Pulmonary artery endothelial cell (primary cell): Measurements from ENCODE around the gene TLCD3B. TPM values are rescaled to one million over a fixed set of nuclear protein-coding genes. Genes with fewer than 3 reads are reported as not detected.
"Not testable (repeated sequence)": the region's sequence is repeated elsewhere in the genome, so short reads cannot be mapped to it uniquely, and the experiment has no call there.

ENCODE experiments used
- DNase-seq: peaks from one replicate; pipeline ENCODE4 v3.0.0-alpha.2; 2011; ENCODE audit warnings: low read depth, low spot score
- total RNA-seq: library from RNA; depleted of rRNA; stranded (reverse); fragments of >200 nt; gene quantifications from 2 replicates; pipeline ENCODE4 v1.2.3, GENCODE V29; 2014

TLCD3B gene
- total RNA-seq, 1 donor from 2014 or later, result 0.13 TPM

DNA sequence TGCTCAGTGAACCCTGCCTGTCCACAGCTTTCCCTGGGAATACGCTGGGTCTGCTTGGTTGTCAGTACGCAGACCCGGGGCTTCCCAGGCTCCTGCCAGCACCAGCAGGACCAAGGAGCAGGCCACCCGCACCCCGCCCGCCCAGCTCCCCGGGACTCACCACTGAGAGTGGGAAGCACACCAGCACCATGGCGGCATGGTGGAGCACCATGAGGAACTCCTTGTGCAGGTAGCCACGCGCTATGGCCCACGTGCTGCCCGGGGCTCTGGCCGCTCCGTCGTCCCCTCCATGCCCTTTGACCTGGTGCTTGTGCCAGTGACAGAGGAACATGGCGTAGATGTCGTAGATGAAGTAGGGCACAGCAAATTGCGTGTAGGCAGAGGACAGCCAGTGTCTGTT, 4.6 kb downstream of the TLCD3B start:
- DNase-seq, result no peak

DNA sequence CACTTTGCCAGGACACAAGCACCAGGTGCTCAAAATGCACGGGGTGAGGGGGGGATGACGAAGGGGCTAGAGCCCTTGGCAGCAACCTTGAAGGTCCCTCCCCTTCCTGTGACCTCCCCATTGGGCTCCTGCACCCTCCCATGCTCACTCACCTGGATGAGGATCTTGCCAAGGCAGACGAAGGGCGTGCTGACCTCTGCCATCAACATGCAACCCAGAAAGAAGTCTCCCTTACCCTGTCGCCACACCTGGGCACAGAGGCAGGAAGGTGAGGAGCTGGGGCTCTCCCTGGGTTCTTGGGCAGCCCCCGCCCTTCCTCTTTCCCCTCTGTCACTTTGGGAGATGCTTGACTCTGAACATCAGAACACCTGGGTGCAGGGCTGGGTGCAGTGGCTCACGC, 5.5 kb downstream of the TLCD3B start:
- DNase-seq, result no peak

DNA sequence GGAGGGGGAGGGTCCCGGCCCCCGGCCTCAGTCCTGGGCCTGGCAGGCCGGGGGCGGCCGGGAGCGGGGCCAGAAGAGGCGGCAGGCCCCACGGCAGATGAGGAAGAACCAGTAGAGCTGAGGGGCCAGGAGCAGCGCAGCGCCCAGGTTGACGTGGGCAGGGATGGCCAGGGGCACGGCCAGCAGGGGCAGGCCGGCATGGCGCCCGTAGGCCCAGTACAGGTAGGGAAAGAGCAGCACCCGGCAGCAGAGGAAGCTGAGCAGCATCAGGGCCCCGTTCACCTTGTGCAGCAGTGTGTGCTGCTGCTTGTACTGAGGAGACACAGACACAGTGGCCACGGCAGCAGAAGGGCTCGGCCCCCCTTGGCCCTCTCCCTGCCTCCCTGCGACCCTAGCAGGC, 5.9 kb downstream of the TLCD3B start:
- DNase-seq, result no peak

DNA sequence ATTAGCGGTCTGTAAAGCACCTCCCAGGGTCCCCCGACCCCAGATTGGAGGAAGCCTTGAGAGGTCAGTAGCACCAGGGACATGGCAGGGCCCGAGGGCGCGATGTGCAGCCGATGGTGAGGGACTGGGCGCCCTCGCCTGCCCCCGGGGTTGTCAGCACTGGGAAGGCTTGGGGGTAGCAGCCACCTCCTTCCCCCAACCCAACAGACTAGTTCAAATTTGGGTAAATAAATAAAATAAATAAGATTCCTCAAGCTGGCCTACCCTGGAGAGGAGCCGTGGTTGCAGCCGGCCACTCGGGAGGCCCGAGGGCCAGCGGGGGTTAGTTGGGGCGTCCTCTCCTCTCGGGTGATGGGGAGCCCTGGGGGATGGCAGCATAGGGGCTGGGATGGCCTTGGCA, 6.6 kb downstream of the TLCD3B start:
- no peak for DNase-seq

DNA sequence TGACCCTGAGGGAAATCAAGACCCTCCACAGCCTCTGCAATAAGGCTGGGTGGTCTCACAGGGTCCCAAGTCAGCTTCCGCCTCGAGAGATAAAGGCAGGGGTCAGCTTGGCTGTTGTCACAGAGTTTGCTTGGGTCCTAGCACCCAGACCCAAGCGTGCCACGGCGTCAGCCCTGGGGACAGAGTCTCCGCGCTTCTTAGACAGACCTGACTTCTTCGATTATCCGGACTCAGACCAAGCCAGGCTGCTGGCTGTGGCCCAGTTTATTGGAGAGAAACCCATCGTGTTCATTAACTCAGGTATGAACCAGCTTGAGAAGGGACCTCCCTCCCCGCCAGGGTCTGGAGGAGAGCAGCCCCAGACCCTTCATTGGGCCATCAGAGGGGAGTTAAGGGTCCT, 7.5 kb downstream of the TLCD3B start:
- no peak for DNase-seq

DNA sequence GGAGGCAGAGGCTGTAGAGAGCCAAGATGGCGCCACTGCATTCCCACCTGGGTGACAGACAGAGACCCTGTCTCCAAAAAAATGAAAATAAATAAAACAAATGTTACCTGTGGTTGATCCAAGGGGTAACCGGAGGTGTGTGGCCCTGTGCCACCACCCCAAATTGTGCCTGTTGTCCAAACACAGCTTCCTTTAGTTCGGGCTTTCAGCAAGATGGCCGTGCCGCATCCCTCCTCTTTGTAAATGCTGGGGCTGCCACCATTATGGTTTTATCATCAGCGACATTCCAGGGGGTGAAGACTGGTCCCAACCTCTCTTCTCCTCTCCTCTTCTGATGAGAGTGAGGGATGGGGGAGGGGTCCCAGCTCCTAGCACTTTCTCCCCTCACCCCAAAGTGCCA, 8.2 kb downstream of the TLCD3B start, which contains the start of gene C16orf92:
TSS of gene C16orf92 (plus strand) at position 312 of the 400 bp plus-strand sequence. CDS start 143 bp downstream, outside the sequence.
- DNase-seq, result no peak

DNA sequence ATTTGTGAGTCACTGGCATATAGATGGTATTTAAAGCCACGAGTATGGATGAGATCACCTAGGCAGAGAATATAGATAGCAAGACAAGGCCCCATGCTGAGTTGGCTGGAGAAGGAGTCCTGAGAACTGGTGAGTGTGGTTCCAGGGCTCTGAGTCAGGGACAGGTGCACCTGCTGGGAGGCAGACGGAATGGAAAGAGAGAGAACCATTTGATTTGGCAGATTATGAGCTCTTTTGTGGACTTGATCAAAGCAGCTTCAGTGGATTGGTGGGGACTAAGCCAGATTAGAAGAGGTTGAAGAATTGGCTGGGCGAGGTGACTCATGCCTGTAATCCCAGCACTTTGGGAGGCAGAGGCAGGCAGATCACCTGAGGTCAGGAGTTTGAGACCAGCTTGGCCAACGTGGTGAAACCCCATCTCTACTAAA, 12.3 kb downstream of the TLCD3B start:
- no peak for DNase-seq

DNA sequence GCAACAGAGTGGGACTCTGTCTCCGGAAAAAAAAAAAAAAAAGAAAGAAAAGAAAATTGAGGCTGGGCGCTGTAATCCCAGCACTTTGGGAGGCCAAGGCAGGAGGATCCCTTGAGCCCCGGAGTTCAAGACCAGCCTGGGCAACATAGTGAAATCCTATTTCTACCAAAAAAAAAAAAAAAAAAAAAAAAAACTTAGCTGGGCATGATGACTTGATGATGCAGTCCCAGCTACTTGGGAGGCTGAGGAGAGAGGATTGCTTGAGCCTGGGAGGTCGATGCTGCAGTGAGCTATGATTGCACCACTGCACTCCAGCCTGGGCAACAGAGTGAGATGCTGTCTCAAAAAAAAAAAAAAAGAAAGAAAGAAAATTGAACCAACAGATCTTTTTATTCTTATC, 13.1 kb downstream of the TLCD3B start:
- DNase-seq, result not testable (repeated sequence)

DNA sequence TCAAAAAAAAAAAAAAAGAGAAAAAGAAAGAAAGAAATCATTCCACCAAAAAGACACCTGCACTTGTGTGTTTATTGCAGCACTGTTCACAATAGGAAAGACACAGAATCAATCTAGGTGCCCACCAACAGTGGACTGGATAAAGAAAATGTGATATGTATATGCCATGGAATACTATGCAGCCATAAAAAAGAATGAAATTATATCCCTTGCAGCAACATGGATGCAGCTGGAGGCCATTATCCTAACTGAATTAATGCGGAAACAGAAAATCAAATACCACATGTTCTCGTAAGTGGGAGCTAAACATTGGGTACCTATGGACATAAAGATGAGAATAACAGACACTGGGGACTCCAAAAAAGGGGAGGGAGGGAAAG, 13.8 kb downstream of the TLCD3B start:
- no peak for DNase-seq

DNA sequence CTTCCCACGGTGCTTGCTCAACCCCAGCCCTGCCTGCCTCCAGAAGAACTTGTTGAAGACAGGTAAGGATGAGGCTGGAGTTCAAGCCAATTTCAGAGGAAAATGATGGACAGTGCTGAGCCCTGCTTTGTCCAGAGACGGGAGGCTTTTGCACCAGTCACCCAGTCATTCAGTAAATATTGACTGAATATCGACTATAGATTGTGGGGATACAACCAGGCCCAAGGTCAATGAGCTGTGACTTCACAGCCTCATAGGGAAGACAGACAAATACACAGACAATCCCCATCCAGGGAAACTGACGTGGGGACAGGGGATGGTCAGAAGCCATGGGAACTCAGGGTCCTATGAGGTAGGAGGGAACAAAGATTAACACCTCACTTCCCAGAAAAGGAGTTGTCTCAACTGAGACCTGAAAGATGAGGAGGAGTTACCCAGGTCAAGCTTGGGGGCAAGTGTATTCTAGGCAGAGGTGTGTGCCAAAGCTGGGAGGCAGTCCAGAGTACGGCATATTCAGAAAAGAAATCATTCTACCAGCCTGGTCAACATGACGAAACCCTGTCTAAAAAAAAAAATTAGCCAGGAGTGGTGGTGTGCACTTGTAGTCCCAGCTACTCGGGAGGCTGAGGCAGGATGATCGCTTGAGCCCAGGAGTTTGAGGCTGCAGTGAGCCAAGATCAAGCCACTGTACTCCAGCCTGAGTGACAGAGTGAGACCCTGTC, 14.4 kb downstream of the TLCD3B start:
- no peak for DNase-seq

DNA sequence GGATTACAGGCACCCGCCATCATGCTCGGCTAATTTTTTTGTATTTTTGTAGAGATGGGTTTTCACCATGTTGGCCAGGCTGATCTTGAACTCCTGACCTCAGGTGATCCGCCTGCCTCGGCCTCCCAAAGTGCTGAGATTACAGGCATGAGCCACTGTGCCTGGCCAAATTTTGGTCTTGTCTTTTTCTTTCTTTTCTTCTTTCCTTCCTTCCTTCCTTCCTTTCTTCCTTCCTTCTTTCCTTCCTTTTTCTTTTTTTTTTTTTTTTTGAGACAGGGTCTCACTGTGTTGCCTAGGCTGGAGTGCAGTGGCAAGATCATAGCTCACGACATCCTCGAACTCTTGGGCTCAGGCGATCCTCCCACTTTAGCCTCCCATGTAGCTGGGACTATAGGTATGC, 15.6 kb downstream of the TLCD3B start:
- DNase-seq, result not testable (repeated sequence)

DNA sequence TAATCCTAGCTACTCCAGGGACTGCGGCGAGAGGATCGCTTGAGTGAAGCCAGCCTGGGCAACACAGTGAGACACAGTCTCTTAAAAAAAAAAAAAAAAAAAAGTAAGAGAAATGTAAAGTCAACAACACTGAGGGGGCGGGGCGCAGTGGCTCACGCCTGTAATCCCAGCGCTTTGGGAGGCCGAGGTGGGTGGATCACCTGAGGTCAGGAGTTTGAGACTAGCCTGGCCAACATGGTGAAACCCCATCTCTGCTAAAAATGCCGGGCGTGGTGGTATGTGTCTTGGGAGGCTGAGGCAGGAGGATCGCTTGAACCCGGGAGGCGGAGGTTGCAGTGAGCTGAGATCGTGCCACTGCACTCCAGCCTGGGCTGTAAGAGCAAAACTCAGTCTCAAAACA, 18.5 kb downstream of the TLCD3B start:
- not testable (repeated sequence) for DNase-seq

DNA sequence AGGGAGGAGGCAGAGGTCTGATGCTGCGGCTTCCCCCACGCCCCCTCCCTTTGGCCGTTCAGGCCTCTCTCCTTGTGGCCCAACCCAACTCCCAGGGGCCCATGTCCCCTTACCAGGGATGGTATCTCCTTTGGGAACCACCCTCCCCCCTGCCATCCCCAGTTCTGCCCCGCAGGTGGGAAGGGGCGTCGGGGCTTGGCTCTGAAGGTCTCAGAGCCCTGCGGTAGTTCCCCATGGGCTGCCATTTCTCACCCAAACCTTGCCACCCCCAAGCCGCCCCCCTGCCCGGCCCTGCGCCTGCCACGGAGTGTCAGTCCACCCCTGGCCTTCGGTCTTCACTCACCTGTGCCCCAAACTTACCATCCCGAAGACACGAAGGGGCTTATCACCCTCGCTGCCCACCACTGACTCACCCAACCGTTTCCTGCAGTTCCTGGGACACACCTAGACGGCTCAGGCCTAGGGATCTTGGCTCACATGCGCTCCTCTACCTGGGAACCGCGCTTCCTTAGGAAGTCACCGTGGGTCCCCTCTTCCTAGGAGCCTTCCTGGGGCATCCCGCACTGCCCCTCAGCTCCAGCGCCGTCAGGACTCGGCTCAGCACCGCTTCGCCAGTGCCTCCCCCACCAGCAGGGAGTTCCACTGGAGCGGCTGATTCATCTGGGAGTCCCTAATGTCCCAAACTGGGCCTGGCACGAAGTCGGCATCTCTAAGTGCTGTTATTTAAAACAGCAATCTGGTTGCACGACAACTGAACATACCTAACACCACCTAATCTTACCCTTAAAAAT, 19.2 kb downstream of the TLCD3B start:
- DNase-seq, result no peak

DNA sequence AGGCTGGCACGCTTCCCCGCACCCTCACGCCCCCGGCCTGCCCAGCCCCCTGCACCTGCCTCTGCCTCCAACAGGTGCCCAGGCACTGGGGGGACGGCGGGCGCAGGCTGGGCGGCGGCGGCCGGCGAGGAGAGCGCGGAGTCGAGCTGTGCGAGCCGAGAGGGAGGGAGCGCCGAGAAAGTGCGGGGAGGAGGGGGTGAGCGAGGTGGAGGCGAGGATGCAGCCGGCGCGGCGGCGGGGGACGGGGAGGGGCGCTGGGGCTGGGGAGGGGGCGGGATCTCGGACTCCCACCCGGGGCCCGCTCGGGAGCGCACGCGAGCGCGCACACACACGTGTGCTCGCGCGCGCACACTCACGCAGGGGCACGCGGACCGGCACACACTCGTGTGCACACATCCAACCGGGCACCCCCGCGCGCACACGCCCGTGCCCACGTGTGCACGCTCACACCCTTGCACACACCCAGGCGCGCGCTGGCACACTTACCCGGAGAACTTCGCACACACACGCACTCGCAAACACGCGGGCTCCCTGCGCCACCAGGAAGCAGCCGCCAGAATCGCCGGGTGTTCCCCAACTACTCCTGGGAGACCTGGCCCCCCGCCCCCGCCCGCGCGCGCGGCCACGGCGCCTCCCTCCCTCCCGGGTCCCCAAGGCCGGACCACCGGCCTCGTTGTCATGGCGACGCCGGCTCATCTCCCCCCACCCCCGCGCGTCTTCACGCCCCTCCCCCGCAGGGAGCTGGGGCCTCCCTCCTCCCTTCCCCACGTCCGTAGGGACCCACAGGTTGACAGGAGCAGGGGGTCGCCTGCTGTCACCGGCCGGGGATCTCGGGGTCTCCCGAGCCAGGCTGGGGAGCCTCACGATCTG, 20.0 kb downstream of the TLCD3B start, which contains the start of gene DOC2A:
TSS of gene DOC2A (minus strand) at position 184 of the 870 bp plus-strand sequence. CDS start 805 bp downstream, outside the sequence.
- no peak for DNase-seq

DNA sequence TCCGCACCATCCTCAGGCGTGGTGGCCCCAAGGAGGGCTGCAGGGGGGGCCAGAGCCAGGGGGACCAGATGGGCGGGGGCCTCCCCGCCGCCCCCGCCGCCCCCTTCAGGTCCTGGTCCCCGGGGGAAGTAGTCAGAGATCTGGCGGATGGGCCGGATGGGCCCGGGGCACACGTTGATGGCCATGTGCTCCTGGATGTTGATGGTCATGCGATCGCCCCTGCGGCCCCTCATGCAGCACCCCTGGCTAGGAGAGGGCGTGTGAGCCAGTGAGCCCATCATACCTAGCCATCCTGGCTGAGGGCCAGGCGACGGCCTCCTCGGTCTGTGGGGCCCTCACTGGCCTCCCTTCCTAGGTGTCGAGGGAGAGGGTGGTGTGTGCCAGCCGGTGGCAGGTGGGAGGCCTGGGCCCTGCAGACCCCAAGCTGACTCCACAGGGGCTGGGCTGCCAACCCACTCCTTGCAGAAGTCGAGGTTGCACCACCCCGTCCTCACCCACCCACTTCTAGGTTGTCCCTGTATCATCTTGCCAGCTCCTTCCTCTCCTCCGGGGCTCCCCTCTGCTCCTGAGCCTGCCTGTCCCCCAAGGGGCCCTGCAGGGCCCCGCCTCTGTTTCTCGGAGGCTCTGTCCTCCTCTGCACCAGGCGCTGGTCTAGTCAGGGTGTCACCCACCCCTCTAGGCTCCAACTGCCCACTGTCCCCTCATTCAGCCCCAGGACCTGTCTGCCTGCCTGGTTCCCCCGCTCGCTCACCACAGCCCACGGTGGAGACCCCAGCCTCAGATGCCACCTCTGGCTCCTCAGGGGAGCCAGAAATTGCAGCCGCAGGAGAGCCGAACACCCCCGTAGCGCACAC, 20.9 kb downstream of the TLCD3B start:
- DNase-seq, result no peak

DNA sequence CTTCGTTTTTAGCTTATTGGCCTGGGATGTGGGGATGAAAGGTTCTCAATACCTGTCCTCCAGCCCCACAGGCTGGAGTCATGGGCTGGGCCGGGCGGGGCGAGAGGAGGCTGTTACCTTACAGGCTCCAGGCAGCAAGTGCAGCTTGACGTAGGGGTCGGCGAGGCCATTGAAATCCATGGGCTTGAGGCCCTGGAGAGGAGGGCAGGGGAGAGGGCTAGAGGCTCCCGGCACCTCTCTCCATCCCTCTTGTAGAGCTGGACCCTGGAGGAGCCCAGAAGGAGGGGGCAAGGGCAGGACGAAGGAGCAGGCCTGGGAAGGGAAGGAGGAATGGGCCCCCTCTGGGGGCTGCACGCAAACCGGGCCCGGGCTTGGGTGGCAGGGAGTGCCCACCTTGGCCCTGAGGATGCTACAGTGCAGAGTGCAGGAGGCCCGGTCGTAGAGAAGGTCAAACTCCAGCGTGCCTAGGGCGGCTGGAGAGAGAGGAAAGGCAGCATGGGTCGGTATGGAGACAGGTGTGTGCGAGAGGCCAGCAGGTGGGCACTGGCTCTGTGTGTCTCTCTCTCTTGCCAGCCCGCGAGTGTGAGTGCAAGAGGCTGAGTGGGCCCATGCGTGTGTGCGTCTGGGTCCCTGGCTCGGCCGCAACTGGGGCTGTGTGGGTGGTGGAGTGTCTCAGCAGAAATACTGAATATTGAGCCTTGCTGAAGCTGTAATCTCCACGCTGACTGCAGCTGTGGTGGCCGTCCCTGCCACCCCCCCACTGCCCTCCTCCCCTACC, 21.8 kb downstream of the TLCD3B start:
- DNase-seq, result no peak

DNA sequence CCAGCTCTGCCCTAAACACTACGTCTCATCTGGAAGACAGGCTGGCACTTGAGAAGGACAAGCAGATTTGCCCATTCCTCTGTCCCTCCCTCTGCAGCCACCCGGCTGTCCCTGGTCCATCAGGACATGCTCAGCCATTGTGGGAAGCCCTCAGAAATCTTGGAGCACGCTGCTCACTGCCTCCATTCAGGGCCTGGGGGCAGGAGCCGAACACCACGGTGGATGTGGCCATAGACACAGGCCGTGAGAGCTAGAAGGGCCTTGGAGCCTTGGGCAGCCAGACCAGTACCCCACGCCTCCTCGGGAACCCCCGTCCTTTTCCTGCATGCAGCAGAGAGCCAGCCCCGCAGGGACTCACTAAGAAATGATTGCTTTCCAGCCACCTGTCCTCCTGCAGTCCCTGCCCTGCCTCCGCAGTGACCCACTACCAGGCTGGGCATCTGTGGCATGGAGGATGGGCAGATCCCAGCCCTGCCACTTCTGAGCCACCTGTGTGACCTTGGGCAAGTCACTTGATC, 23.6 kb downstream of the TLCD3B start:
- no peak for DNase-seq

DNA sequence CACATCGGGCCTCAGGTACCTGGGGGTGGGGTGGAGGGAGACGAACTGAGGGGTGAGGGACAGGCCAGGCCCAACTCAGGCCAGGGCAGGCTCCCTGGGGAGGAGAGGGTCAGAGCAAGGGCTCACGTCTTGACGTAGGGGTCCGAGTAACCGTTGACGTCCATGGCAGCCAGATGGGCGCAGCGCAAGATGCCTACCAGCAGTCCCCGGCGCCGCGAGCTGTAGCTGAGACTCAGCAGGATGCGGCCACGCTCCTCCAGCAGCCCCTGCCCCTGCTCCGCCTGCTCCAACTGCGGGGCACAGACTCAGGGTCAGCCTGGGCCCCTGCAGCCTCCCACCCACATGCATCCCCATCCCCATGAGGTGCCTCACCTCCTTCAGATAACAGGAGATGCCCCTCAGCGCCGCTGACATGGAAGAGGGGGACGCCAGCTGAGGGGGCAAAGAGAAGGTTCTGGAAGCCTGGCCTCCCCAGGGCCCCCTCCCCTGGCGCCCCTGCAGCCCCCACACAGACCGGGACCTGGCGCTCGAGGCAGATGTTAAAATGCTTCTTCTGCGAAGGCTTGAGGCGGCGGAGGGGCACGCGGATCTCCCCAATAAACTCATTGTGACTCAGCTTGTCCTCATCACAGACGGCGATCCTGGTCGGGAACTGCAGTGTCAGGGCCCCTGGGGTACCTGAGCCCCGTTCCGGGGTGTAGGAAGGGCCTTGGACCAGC, 24.3 kb downstream of the TLCD3B start:
- no peak for DNase-seq

DNA sequence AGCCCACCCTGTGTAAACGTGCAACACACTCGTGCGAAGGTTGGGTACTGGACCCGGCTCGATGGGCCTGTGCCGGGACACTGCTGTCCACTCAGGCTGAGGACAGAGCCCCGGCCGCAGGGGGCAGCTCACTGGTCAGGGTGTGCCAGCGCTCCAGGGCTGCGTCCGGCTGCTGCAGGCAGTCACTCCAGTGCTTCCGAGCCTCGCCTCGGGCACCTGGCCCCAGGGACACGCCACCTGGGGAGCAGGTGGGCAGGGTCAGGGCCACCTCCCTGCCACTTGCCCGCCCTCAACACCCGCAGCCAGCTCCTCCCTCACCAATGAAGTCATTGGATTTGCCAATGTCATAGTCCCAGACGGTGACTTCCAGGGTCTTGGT, 25.0 kb downstream of the TLCD3B start:
- no peak for DNase-seq
